RWPE2 (cell line): ENCODE data around the gene LRP1B.

Experiments
- ATAC-seq: fragments of 200-7000 bp; cut with Tn5 transposase; 3 replicates; pipeline ENCODE4 v1.9.1; 2021; ENCODE audit warnings: low read depth
- DNase-seq: peaks from one replicate; pipeline ENCODE4 v3.0.0-alpha.2; 2020; ENCODE audit warnings: low spot score
- H3K27ac ChIP-seq: fragments of 450-650 bp; 2 replicates; pipeline ENCODE4 v1.5.1; 2017; ENCODE audit warnings: mild to moderate bottlenecking; ENCODE audit not compliant: poor library complexity, severe bottlenecking
- H3K27me3 ChIP-seq: fragments of 250-450 bp; sonication (Bioruptor Pico); 2 replicates; pipeline ENCODE4 v1.5.1; 2021; ENCODE audit warnings: mild to moderate bottlenecking, moderate library complexity; ENCODE audit not compliant: insufficient read depth, poor library complexity, severe bottlenecking
- H3K36me3 ChIP-seq: fragments of 250-450 bp; sonication (Bioruptor Pico); 2 replicates; pipeline ENCODE4 v1.5.1; 2020; ENCODE audit warnings: low read depth, mild to moderate bottlenecking, moderate library complexity
- H3K4me1 ChIP-seq: fragments of 250-450 bp; sonication (Bioruptor Pico); 2 replicates; pipeline ENCODE4 v1.5.1; 2021; ENCODE audit warnings: mild to moderate bottlenecking, moderate library complexity; ENCODE audit not compliant: insufficient read depth, poor library complexity, severe bottlenecking
- H3K4me3 ChIP-seq: fragments of 250-450 bp; sonication (Bioruptor Pico); 2 replicates; pipeline ENCODE4 v1.5.1; 2021; ENCODE audit warnings: mild to moderate bottlenecking, moderate library complexity; ENCODE audit not compliant: severe bottlenecking
- H3K9me3 ChIP-seq: fragments of 250-450 bp; sonication (Bioruptor Pico); 2 replicates; pipeline ENCODE4 v1.5.1; 2021; ENCODE audit warnings: mild to moderate bottlenecking, moderate library complexity; ENCODE audit not compliant: severe bottlenecking
- CTCF ChIP-seq: fragments of 450-650 bp; IDR thresholded peaks from one replicate; pipeline ENCODE4 v1.5.1; 2017; ENCODE audit warnings: mild to moderate bottlenecking, moderate library complexity; ENCODE audit not compliant: poor library complexity, severe bottlenecking

Gene LRP1B

GRCh38 chr2:142048581-142048980 lies 82.2 kb downstream of the LRP1B start:
- TF ChIP-seq CTCF: no peak
- H3K4me1 ChIP-seq: peaks cover 3% of the 10 kb centered on the region
- H3K9me3 ChIP-seq: no peaks in the 10 kb centered on the region
- DNase-seq (no peak), ATAC-seq (no peak)
- H3K4me3 ChIP-seq: no peak overlapping the region
- H3K27ac ChIP-seq: no peak overlapping the region
- H3K36me3 ChIP-seq: no peaks in the 10 kb centered on the region
- H3K27me3 ChIP-seq: no peaks in the 10 kb centered on the region

GRCh38 chr2:142045641-142046040 lies 85.2 kb downstream of the LRP1B start:
- Histone ChIP-seq H3K27ac (no peak overlapping the region), H3K4me1 (peaks cover 12% of the 10 kb centered on the region), H3K4me3 (no peak overlapping the region), H3K27me3 (no peaks in the 10 kb centered on the region), H3K9me3 (no peaks in the 10 kb centered on the region), H3K36me3 (no peaks in the 10 kb centered on the region)
- TF ChIP-seq CTCF: no peak
- ATAC-seq (no peak), DNase-seq (no peak)

GRCh38 chr2:142044197-142044596 lies 86.6 kb downstream of the LRP1B start:
- Histone ChIP-seq H3K36me3 (no peaks in the 10 kb centered on the region), H3K9me3 (no peaks in the 10 kb centered on the region), H3K4me1 (peaks cover 18% of the 10 kb centered on the region), H3K27ac (no peak overlapping the region), H3K27me3 (no peaks in the 10 kb centered on the region), H3K4me3 (no peak overlapping the region)
- ATAC-seq: no peak
- no peak for TF ChIP-seq CTCF
- no peak for DNase-seq

GRCh38 chr2:142042536-142043199 lies 88.1 kb downstream of the LRP1B start:
- Histone ChIP-seq H3K36me3 (no peaks in the 10 kb centered on the region), H3K27me3 (no peaks in the 10 kb centered on the region), H3K27ac (no peak overlapping the region), H3K4me3 (no peak overlapping the region), H3K9me3 (no peaks in the 10 kb centered on the region), H3K4me1 (peaks cover 20% of the 10 kb centered on the region)
- no peak for TF ChIP-seq CTCF
- ATAC-seq (no peak), DNase-seq (no peak)

GRCh38 chr2:142041996-142042395 lies 88.8 kb downstream of the LRP1B start:
- Histone ChIP-seq H3K4me3 (no peak overlapping the region), H3K9me3 (no peaks in the 10 kb centered on the region), H3K27me3 (no peaks in the 10 kb centered on the region), H3K27ac (no peak overlapping the region), H3K4me1 (peaks cover 27% of the 10 kb centered on the region), H3K36me3 (no peaks in the 10 kb centered on the region)
- no peak for TF ChIP-seq CTCF
- no peak for ATAC-seq
- DNase-seq: no peak
